ENCODE results near the gene ADD3.
A peak's percentile ranks its signal among the peaks of the same experiment; 100 is the strongest.

The ADD3 gene

GRCh38 chr10:110068780-110069179 is 61.0 kb downstream of the ADD3 start:
- no peak for DNase-seq (ENCODE audit: low read depth)

- DNase-seq (ENCODE audit: low read depth), result no peak
Measured at GRCh38 chr10:110069502-110069982, 61.8 kb downstream of the ADD3 start.

- DNase-seq (ENCODE audit: low read depth), result no peak
Measured at GRCh38 chr10:110073896-110074295, 66.1 kb downstream of the ADD3 start.

- DNase-seq (ENCODE audit: low read depth), result no peak
Measured at GRCh38 chr10:110074298-110074697, 66.5 kb downstream of the ADD3 start.

- DNase-seq (ENCODE audit: low read depth), result peak; percentile 61
Measured at GRCh38 chr10:110074758-110075671, 67.2 kb downstream of the ADD3 start.

GRCh38 chr10:110075686-110076085 is 67.9 kb downstream of the ADD3 start:
- DNase-seq (ENCODE audit: low read depth), result no peak

GRCh38 chr10:110076559-110077318 is 69.0 kb downstream of the ADD3 start:
- peak; percentile 83 for DNase-seq (ENCODE audit: low read depth)

- no peak for DNase-seq (ENCODE audit: low read depth)
Measured at GRCh38 chr10:110077436-110078130, 69.8 kb downstream of the ADD3 start.

GRCh38 chr10:110078317-110078716 is 70.5 kb downstream of the ADD3 start:
- DNase-seq (ENCODE audit: low read depth), result no peak

GRCh38 chr10:110081911-110082310 is 74.1 kb downstream of the ADD3 start:
- DNase-seq (ENCODE audit: low read depth), result no peak

GRCh38 chr10:110083884-110084283 is 76.1 kb downstream of the ADD3 start:
- no peak for DNase-seq (ENCODE audit: low read depth)

- DNase-seq (ENCODE audit: low read depth), result no peak
Measured at GRCh38 chr10:110087682-110088081, 79.9 kb downstream of the ADD3 start.

GRCh38 chr10:110088367-110089104 is 80.8 kb downstream of the ADD3 start:
- no peak for DNase-seq (ENCODE audit: low read depth)

GRCh38 chr10:110091830-110092229 is 84.0 kb downstream of the ADD3 start:
- DNase-seq (ENCODE audit: low read depth), result no peak

GRCh38 chr10:110093722-110094121 is 85.9 kb downstream of the ADD3 start:
- no peak for DNase-seq (ENCODE audit: low read depth)

- no peak for DNase-seq (ENCODE audit: low read depth)
Measured at GRCh38 chr10:110094786-110095185, 87.0 kb downstream of the ADD3 start.

GRCh38 chr10:110101464-110102144 is 93.8 kb downstream of the ADD3 start:
- DNase-seq (ENCODE audit: low read depth), result no peak

GRCh38 chr10:110103921-110104461 is 96.2 kb downstream of the ADD3 start:
- DNase-seq (ENCODE audit: low read depth), result no peak

GRCh38 chr10:110105873-110106272 is 98.1 kb downstream of the ADD3 start:
- DNase-seq (ENCODE audit: low read depth), result no peak

GRCh38 chr10:110107430-110107829 is 99.6 kb downstream of the ADD3 start:
- no peak for DNase-seq (ENCODE audit: low read depth)

- no peak for DNase-seq (ENCODE audit: low read depth)
Measured at GRCh38 chr10:110107887-110108286, 100.1 kb downstream of the ADD3 start.

Measured in HS-5 (cell line).